HG02885 (cell line): Measurements from ENCODE around the gene TRIP11.

Source experiments
- ATAC-seq: cut with Tn5 transposase; IDR thresholded peaks from one replicate; pipeline ENCODE4 v1.9.1; 2021; ENCODE audit warnings: mild to moderate bottlenecking; ENCODE audit not compliant: unreplicated experiment, poor library complexity

The TRIP11 gene

DNA sequence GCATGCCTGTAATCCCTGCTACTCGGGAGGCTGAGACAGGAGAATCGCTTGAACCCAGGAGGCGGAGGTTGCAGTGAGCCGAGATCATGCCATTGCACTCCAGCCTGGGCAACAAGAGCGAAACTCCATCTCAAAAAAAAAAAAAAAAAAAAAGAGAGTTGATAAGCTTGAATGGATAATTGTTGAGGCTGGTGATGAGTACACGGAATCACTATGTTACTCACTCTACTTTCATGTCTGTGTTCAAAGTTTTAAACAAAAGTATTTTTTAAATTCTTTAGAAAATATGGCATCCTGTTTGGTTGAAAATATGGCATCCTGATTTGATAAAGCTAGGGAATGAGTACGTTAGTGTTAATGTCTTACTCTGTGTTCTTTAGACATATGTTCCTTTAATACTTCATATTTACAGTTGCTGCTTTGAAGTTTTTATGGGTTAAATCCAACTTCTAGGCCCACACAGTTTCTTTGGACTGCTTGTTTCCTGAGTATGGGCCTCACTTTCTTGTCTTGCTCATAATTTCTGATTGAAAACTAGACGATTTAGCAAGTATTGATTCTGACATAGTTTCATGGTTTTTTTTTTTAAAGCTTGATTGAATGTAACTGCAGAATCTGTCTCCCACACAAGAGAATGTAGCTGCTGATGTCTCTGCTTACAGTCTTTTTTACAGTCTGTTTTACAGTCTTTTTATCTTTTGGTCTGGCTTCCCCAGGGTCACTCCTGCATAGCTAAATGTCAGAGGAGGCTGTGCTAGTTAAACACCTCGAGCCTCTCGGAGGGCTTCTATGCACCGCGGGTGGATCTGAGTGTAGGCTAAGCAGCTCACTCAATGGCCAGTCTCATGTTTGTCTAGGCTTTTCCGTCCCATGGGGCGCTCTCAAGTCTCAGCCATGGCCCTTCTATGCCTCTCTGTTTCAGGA lies 78.3 kb downstream of the TRIP11 start:
- ATAC-seq = no peak

DNA sequence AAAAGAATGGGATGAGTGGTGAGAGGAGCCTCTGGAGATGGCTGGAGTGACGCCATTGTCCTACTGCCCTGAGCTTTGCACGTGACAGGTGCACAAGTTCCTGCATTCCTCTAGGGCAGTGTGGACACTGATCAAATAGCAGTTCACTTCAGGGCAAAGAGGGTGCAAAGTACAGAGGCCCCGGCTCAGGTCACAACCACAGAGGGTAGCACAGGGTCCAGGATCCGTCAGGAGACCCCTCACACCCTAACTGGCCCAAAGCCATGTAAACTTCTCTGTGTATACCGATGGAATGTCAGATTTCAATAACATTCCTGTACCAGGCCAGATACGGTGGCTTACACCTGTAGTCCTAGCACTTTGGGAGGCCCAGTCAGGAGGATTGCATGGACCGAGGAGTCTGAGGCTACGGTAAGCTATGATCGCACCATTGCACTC lies 82.0 kb downstream of the TRIP11 start:
- no peak for ATAC-seq

DNA sequence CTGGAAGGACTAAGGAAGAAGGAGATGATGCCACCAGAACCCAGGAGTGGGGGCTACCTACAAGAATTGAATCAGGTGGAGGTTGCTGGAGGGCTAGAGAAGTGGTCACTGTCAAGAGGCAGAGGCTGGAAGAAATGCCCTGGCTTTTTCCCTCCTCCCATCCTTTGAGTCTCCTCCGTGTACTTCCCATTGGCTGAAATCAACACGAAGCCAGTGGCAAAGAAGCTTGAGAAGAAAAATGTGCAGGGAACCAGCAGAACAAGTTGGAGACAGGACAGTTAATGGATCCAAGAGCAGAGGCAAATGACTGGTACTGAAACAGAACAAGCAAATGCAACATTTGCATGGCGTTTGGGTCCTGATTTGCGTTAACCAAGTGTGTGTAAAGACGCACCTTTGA lies 83.2 kb downstream of the TRIP11 start:
- no peak for ATAC-seq

- no peak for ATAC-seq
Observed at GRCh38 chr14:91955168-91955567, 84.7 kb downstream of the TRIP11 start.

- no peak for ATAC-seq
Observed at GRCh38 chr14:91953170-91953985, 86.5 kb downstream of the TRIP11 start.

GRCh38 chr14:91947475-91948184 lies 92.2 kb downstream of the TRIP11 start, which contains the start of gene FBLN5:
FBLN5 (minus strand) TSS chr14:91947694; CDS start chr14:91947229, 465 bp downstream.
- ATAC-seq = no peak

DNA sequence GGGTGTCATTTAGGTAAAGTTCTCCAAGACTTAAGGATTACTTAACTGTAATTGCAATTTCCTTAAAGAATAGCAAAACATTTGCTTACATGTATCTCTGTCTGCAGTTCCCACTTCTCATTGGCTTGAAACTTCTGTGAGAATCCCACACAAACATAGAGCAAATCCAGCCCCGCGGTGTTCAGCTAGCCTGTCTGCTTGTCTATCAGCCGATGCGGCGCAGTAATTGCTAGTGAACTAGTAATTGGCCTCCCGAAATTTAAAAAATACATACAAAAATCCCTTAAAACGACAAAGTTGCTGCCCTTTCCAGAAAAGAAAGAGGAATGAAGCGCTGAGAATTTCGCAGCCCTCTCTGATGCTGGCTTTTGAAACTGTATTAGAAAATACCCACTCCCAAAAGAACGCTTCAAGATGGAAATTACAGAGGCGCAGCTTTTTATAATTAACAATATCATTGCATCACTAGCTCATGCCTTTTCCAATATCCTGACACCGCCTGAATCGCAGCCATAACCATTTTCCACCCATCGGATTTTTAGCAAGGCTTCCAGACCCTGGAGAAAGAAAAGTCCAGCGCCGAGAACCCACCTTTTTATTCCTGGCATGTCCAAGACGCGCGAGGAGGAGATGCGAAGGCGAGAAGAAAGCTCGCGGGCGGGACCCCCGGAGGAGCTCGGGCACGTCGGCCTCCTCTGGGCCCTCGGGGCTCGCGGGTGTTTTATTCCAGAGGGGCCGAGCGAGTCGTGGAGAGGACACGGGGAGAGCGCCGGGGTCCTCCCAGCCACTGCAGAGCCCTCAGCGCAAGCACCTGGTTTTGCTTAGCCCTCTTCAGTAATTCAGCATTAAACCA lies 93.0 kb downstream of the TRIP11 start:
- no peak for ATAC-seq

GRCh38 chr14:91945751-91946621 lies 93.9 kb downstream of the TRIP11 start:
- ATAC-seq = no peak

- no peak for ATAC-seq
Observed at GRCh38 chr14:91942946-91943345, 96.9 kb downstream of the TRIP11 start.

DNA sequence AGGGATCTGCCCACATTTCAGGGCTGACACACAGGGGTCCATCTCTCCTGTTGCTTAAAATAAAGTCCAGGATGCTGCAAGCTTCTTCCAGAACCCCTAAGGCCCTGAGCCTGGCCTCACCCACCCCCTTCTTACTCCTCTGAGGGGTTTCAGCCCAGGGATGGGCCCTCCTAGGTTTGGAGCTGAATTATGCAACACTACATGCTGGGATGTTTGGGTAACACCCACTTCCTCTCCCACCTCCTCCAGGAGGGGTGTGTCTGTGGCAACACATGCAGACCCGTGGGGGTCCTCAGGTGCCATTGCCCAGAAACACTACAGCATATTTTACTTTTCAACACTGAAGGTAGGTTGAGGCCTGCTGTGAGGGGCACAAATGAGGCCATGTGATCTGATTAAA lies 97.7 kb downstream of the TRIP11 start:
- no peak for ATAC-seq

- ATAC-seq = no peak
Observed at GRCh38 chr14:91940209-91940608, 99.7 kb downstream of the TRIP11 start.

DNA sequence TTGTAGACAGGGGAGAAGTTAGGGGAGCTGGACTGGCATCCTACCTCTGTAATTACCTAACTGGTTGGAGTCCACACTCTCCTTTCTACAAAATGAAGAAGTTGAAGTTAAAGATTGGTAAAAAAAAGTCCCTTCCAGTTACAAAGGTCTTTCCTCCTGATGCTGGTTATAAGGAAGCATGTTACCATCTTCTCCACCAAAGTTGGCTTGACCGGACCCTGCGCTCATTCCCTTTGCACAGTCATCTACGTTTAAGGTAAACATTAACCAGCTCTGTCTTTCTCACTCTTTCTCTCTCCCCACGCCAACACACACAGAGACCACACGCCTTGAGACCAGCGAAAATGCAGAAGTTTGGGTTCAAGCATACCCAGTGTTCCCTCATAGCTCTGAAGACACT lies 104.3 kb downstream of the TRIP11 start:
- ATAC-seq = no peak

DNA sequence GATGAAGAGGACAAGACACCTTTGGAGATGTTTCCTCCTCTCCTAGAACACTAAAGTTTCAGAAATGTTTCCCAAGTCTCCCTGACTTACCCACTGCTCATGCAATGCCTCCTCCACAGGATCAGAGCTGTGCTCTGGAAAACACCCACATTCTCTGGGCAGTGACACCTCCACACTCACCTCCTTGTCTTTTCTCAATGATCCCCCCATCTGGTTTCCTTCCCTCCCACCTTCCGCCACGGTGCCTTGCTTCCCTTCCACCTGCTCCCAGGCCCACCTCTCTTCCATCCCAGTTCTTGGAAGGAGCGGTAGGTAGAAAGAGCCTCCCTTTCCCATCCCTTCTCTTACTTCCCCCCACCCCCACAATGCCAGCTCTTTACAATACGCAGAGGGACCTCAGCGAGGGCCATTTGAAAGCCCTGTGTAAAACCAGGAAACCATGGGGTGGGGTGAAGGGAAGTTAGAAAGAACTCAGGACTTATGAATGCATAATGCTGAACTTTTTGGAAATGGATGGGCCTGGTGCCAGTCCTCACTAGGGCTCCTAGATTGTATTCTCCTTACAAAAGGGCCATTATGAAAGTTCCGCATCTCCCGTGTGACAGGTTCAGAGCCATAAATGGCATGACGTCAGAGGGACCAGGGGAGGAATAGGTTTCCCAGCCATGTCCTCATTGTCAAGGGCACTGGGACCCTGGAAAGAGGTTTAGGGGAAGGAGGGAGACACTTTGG lies 105.1 kb downstream of the TRIP11 start:
- ATAC-seq = no peak

DNA sequence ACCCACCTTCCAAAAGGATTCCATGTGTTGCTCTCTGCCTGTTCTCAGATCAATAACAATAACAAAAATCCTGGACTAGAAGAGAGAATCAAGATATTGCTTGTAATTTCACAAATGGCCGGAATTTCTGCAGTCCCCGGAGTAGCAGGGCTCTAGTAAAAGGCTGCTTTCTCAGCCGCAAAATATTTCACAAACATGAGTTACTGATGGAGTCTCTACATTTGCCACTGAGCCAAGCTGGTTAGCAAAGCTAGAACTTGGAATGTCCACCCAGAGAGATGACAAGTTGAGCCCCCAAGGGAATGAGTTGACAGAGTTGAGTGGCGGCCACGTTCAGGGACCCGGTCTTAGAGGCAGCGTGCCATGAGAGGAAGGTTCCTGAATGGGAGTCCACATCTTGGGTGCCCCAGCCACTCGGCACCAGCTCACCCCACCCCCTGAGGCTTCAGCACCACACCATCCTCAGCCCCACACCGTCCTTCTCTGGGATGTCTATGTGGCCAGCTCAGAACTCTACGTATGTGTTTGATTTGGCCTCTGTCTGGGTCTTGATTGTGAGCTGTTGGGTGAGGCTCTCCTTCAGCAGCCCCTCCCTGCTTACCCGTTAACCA lies 108.3 kb downstream of the TRIP11 start:
- ATAC-seq = no peak

- ATAC-seq = no peak
Observed at GRCh38 chr14:91929700-91930099, 110.2 kb downstream of the TRIP11 start.

DNA sequence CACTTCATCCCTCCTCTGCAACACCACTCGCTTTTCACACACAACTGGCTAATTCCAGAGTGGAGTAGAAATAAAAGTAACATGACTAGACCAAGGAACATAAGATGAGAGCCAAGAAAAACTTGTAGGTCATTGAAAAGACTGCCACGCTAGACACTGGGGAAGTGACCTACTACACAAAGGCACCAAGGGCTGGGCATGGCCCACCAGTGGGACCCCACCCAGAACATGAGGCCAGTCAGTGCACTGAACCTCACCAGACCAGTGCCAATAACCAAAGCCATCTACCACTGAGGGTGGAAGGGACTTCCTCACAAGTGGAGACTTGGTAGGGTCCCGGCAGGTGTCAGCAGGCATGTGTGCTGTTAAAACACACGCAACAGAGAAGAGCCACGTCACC lies 112.1 kb downstream of the TRIP11 start:
- ATAC-seq = no peak

GRCh38 chr14:91927191-91927590 lies 112.7 kb downstream of the TRIP11 start:
- ATAC-seq = no peak
